OCI-M2 (cell line): ENCODE results near the gene TBC1D3I.
"Not testable (repeated sequence)": the region's sequence is repeated elsewhere in the genome, so short reads cannot be mapped to it uniquely, and the experiment has no call there.

Experiments used
- DNase-seq: peaks from one replicate; lab custom pipeline; 2025; ENCODE audit not compliant: unreplicated experiment; lab: John Stamatoyannopoulos, UW

TBC1D3I gene

DNA sequence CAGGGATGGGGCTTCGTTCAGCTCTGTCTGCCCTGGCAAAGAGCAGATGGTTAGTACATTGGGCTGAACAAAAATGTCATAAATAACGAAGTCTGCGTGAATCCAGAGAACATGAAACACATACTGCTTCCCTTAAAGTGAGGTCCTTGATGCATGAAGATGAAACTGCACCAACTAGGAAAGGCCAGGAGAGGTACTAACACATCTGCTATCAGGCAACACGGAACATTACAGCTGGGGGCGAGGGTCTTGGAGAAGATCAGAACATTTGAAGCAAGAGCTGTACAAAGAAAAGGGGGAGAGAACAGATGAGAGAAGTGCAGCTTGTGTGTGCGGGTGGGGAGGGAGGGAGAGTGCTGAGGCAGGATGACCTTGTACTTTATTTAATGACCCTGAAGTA is 57.0 kb downstream of the TBC1D3I start:
- not testable (repeated sequence) for DNase-seq

DNA sequence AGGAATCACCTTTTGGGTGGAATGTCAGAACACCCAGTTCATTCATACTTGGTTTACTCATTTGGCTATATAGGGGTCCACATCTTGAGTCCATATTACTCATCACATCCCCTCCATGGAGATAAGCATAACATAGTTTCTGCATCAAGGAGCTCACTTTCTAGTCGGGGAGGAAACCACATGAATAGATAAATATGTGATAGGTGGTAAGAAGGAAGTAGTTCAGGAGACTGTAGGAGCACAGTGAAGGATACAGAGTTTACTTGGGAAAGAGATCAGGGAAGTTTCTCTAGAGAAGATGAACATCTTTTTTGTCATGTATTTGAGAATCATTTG is 57.9 kb downstream of the TBC1D3I start:
- not testable (repeated sequence) for DNase-seq

DNA sequence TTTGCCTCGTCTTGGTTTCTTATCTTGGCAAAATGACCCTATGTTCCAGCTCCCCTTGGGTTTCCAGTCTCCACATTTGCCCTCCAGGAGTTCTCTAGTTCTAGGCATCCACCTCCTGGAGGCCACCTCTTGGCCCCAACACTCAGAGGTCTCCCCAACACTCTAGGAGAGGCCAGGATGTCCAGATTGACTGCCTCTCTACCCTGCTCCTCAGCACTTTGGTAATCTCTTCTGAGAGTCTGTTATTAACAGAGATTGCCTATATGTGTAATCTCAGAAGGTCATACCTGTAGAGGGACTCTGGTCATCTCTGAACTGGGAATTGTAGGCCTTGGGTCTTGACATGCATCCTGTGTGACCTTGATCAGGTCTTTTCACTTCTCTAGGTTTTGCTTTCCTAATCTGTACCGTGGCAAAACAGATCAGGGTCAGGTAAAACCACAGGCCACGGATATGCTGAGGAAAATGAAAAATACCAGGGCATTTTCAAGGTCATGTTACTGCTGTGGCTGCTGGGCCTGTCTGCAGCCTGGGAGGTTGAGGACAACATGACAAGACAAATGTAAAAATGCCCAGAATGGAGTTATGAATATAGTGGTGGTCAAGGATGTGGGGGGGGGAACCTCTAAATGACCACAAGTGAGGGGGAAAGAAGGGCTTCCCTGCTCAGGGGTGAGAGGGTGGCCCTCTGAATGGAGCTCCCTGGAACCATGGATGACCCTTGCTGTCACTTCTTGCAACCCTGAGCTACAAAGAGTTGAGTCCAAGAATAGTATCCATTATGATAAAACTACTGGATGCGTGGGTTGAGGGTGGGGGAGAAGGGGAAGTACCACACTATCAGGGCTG is 58.5 kb downstream of the TBC1D3I start:
- no peak for DNase-seq

DNA sequence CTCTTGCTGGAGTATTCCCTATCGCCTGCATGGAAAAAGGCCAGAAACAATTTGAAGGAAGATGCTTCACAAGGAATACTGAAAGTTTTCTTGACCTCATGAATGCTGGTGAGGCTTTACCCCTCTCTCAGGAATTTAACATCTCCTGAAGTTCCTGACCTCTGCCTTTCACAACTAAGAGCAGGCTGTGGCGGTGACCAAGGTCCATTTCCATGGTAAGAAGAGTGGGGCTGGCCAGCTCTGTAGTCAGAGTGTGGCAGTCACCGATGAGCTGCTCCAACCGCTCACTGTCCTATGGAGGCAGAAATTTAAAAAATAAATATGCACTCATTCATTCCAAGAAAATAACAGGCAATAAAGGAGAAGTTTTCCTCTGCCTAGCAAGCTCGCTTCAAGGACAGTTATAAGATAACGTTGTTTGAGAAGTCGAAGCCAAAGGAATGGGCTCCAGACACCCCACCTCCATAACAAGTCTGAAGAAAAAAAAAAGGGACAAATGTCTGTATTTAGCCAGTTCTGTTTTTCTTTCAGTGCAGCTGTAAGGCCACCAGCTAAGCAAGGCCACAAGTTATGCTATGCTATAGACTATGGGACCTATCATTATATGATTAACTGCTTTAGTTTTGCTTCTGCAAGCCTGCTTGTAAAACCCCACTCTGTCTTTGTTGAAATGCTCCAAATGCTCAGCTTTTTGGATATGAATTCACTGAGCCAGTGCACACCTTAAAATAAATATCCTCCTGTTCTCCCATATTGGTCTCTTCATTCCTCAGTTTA is 59.5 kb downstream of the TBC1D3I start:
- no peak for DNase-seq
